Umbilical cord (tissue), 2 donors: ENCODE results near the gene NANOS3. TPM values are rescaled to one million over a fixed set of nuclear protein-coding genes. Genes with fewer than 3 reads are reported as not detected.
"Not testable (repeated sequence)": the region's sequence is repeated elsewhere in the genome, so short reads cannot be mapped to it uniquely, and the experiment has no call there.

ENCODE experiments used
- DNase-seq: peaks from one replicate; pipeline ENCODE4 v3.0.0-alpha.2; 2015; ENCODE audit warnings: low spot score
- total RNA-seq: library from RNA; depleted of rRNA; stranded (reverse); fragments of >200 nt; gene quantifications from one replicate; pipeline ENCODE4 v1.2.3, GENCODE V29; 2014; ENCODE audit warnings: low replicate concordance; ENCODE audit not compliant: insufficient read depth

NANOS3 gene
- total RNA-seq, 1 donor from 2014 or later: not detected

- peak; percentile 26 for DNase-seq
These were observed 44.2 kb downstream of the NANOS3 start for GRCh38 chr19:13920940-13921747.

GRCh38 chr19:13922118-13922517 is 45.2 kb downstream of the NANOS3 start:
- not testable (repeated sequence) for DNase-seq

- DNase-seq: no peak
These were observed 46.5 kb downstream of the NANOS3 start for GRCh38 chr19:13923194-13923987.

- DNase-seq: no peak
These were observed 49.1 kb downstream of the NANOS3 start for GRCh38 chr19:13926010-13926409.

GRCh38 chr19:13926715-13927114 is 49.8 kb downstream of the NANOS3 start:
- no peak for DNase-seq

- peak; percentile 48 for DNase-seq
These were observed 52.4 kb downstream of the NANOS3 start for GRCh38 chr19:13929340-13929739.

GRCh38 chr19:13929956-13930355 is 53.0 kb downstream of the NANOS3 start:
- no peak for DNase-seq

Other genes starting within 250 kb of the NANOS3 start
- 38.0 TPM for gene MRI1, start 112.6 kb upstream of the NANOS3 start, total RNA-seq
- 17.3 TPM for gene C19orf53, start 102.7 kb upstream of the NANOS3 start, total RNA-seq
- 2.9 TPM for gene ZSWIM4, start 81.7 kb upstream of the NANOS3 start, total RNA-seq
- gene BRME1, start 29.0 kb downstream of the NANOS3 start, total RNA-seq: 1.4 TPM
- gene CC2D1A, start 29.1 kb downstream of the NANOS3 start, total RNA-seq: 0.96 TPM
- 13.2 TPM for gene PODNL1, start 61.3 kb downstream of the NANOS3 start, total RNA-seq
- gene DCAF15, start 75.4 kb downstream of the NANOS3 start, total RNA-seq: 10.1 TPM
- 1.9 TPM for gene RFX1, start 129.2 kb downstream of the NANOS3 start, total RNA-seq
- gene RLN3, start 151.0 kb downstream of the NANOS3 start, total RNA-seq: not detected
- 0.96 TPM for gene IL27RA, start 154.6 kb downstream of the NANOS3 start, total RNA-seq
- not detected for gene PALM3, start 184.9 kb downstream of the NANOS3 start, total RNA-seq
- 0.96 TPM for gene MISP3, start 195.7 kb downstream of the NANOS3 start, total RNA-seq
- gene C19orf67, start 208.6 kb downstream of the NANOS3 start, total RNA-seq: not detected
- 21.9 TPM for gene SAMD1, start 213.6 kb downstream of the NANOS3 start, total RNA-seq
- 17.6 TPM for gene PRKACA, start 240.6 kb downstream of the NANOS3 start, total RNA-seq